D721Med (cell line): ENCODE data around the gene CIROP.
A peak's percentile ranks its signal among the peaks of the same experiment; 100 is the strongest.

Experiments
- DNase-seq: peaks from one replicate; pipeline ENCODE4 v3.0.0; 2011; ENCODE audit warnings: low spot score; ENCODE audit not compliant: insufficient read length
- FAIRE-seq: peaks from 2 replicates; lab custom pipeline; 2011; peaks lifted over from hg19 to GRCh38; lab: Jason Lieb, UNC
- CTCF ChIP-seq: IDR thresholded peaks from 2 replicates; pipeline ENCODE4 v1.5.1; 2012; ENCODE audit warnings: mild to moderate bottlenecking, control low read depth; ENCODE audit not compliant: insufficient read depth; ENCODE audit errors: missing control alignments

Gene CIROP

GRCh38 chr14:23079716-23080115, 25.1 kb downstream of the CIROP start:
- no peak for FAIRE-seq
- DNase-seq: no peak
- TF ChIP-seq CTCF: no peak

GRCh38 chr14:23078692-23079116, 26.1 kb downstream of the CIROP start:
- DNase-seq (no peak), FAIRE-seq (no peak)
- TF ChIP-seq CTCF: no peak

- no peak for FAIRE-seq
- TF ChIP-seq CTCF: no peak
Measured at GRCh38 chr14:23077962-23078361, 26.8 kb downstream of the CIROP start.

GRCh38 chr14:23076785-23077408, 27.9 kb downstream of the CIROP start:
- FAIRE-seq: no peak
- DNase-seq: no peak
- peak; percentile 53 for TF ChIP-seq CTCF

More at GRCh38 chr14:23077962-23078361, 26.8 kb downstream of the CIROP start:
- DNase-seq: no peak

- TF ChIP-seq CTCF: no peak
- no peak for DNase-seq
- no peak for FAIRE-seq
Measured at GRCh38 chr14:23074906-23075305, 29.9 kb downstream of the CIROP start.

- TF ChIP-seq CTCF: no peak
- no peak for FAIRE-seq
- no peak for DNase-seq
Measured at GRCh38 chr14:23071921-23072539, 32.8 kb downstream of the CIROP start.
